Activated T-cell treated with anti-CD3 and anti-CD28 coated beads, Interleukin-2, amount 50 U/mL, for 4 hours (primary cell): Measurements from ENCODE around the gene SUN5. TPM values are rescaled to one million over a fixed set of nuclear protein-coding genes. Genes with fewer than 3 reads are reported as not detected.

Source experiments
- ATAC-seq, 2 donors: fragments of 200-7000 bp; cut with Tn5 transposase; one replicate each; pipeline ENCODE4 v1.10.0; 2021
- DNase-seq: peaks from one replicate; pipeline ENCODE4 v3.0.0-alpha.2; 2020
- H3K27me3 Mint-ChIP-seq: one replicate; pipeline ENCODE4 v1.8.0; 2021; ENCODE audit warnings: low read depth, mixed read lengths
- H3K36me3 Mint-ChIP-seq: one replicate; pipeline ENCODE4 v1.8.0; 2022; ENCODE audit warnings: mixed read lengths; ENCODE audit not compliant: insufficient read depth
- H3K4me1 Mint-ChIP-seq: one replicate; pipeline ENCODE4 v1.8.0; 2021; ENCODE audit warnings: low read depth, mixed read lengths
- H3K4me3 Mint-ChIP-seq: one replicate; pipeline ENCODE4 v1.8.0; 2021; ENCODE audit warnings: mild to moderate bottlenecking, moderate library complexity, mixed read lengths
- H3K9me3 Mint-ChIP-seq: one replicate; pipeline ENCODE4 v1.8.0; 2021; ENCODE audit warnings: mixed read lengths
- total RNA-seq, 3 donors: library from RNA; stranded (reverse); gene quantifications; one replicate each; pipeline ENCODE4 v1.2.1, GENCODE V29; 2021

The SUN5 gene
- total RNA-seq, 3 donors from 2014 or later, result not detected

DNA sequence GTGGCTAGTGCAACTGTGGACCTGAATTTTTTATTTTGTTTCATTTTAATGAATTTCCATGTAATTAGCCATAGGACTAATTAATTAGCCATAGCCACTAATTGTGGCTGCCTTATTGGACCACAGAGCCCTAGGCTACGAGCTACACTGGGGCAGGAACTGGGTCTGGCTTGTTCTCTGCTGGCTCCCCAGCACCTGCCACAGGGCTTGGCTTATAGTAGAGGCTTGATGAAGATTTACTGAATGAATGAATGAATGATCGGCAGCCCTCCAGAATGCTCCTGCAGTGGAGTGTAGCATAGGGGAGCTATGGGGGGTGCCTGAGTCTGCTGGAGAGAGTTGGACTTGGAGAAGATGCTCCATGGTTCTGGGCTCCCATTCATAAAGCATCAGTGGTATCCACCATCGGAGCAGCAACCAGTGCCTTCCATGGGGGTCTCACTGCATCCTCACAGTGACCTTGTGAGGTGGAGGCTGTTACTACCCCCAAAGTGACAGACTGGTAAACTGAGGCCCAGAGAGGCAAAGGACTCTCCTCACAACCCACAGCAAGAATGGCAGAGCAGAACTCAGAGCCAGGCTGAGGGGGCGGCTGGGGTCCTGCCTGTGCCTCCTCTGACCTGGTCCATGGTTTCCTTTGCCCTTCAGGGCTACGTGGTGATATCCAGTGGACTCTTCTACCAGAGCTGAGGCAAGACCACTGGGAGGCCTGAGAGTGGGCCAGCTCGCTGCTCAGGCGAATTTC lies 18.6 kb upstream of the SUN5 start:
- no peaks in the 10 kb centered on the region for H3K9me3 Mint-ChIP-seq
- no peaks in the 10 kb centered on the region for H3K36me3 Mint-ChIP-seq
- H3K27me3 Mint-ChIP-seq, result no peaks in the 10 kb centered on the region
- H3K4me3 Mint-ChIP-seq, result no peak overlapping the region
- no peak for ATAC-seq
- DNase-seq, result no peak
- H3K4me1 Mint-ChIP-seq, result no peaks in the 10 kb centered on the region

DNA sequence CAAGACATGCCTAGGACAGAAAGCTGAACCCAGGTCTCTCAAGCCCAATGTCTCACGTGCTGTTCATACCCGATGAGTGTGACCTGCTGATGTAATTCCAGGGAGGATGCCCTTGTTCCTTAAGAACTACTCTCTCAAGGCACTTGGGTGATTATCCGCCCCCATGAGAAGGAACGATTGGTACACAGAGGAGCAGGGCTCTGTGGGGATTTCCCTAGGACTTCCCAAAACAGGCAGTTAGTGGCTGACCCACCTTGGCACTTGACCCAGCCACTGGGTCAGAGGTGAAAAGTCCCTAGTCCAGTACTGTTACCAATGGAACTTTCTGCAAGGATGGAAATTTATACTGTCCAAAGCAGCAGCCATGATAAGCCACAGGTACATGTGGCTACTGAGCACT lies 18.1 kb upstream of the SUN5 start:
- DNase-seq, result no peak
- Mint-ChIP-seq H3K9me3 (no peaks in the 10 kb centered on the region), H3K36me3 (no peaks in the 10 kb centered on the region), H3K27me3 (no peaks in the 10 kb centered on the region), H3K4me3 (no peak overlapping the region), H3K4me1 (no peaks in the 10 kb centered on the region)
- ATAC-seq, result no peak

DNA sequence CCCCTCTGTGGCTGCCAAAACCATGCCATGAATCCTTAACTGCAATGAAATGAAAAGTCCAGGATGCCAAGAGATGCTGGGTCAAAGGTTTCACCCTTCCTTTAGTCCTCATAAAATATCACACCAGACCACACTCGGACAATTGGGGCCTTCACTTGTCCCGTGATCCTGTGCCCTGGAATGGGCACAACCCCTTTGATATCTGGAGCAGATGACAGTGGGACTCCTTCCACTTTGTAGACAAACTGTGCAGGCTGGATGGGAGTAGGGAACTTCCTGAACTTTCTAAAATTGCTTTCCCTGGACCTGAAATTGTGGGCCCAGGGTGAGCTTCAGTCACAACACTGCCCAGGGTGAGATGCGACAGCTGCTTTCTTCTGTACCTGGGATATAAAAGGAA lies 17.6 kb upstream of the SUN5 start:
- Mint-ChIP-seq H3K9me3 (no peaks in the 10 kb centered on the region), H3K27me3 (no peaks in the 10 kb centered on the region), H3K4me1 (no peaks in the 10 kb centered on the region), H3K36me3 (no peaks in the 10 kb centered on the region), H3K4me3 (no peak overlapping the region)
- ATAC-seq, result no peak
- DNase-seq, result no peak

DNA sequence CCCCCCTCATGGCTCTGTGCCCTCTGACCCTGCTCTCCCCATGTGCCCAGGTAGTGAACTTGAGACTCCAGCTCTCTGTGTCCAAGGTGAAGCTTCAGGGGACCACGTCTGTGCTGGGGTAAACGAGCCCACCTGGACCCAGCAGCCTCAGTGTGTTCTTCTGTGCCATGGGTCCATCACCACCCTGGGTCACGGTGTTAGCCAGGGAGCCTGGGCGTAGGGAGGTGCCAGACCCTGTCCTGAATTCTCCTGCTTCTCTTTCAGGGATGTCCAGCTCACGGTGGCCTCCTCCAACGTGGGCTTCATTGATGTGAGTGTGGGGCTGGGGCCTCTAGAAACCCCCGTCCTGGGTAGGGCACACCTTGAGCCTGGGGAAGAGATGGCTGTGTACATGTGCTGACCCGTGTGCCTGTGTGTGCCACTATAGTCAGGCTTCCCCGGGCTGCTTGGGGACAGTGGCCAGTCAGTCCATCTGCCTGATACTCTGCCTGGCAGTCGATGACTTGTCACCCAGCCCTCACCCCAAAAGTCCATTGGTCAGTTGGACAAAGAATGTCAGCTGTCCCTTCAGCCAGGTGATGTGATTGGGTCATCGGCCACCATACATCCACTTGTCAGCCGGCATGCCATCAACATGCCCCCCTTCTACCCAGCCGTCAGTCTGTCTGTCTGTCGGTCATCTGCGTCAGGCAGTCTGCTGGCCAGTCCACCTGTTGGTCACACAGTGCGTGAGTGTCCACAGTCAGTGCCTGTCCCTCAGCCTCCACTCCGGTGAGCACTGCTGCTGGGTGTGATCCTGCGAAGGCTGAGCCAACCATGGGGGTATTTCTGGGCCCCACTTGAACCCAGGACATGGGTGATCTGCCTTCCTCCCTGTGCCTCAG lies 16.3 kb upstream of the SUN5 start:
- Mint-ChIP-seq H3K36me3 (no peaks in the 10 kb centered on the region), H3K4me1 (peaks cover 5% of the 10 kb centered on the region), H3K9me3 (no peaks in the 10 kb centered on the region), H3K4me3 (no peak overlapping the region), H3K27me3 (no peaks in the 10 kb centered on the region)
- ATAC-seq (no peak), DNase-seq (no peak)

GRCh38 chr20:33019465-33020277 lies 15.4 kb upstream of the SUN5 start:
- no peaks in the 10 kb centered on the region for H3K36me3 Mint-ChIP-seq
- peaks cover 5% of the 10 kb centered on the region for H3K4me1 Mint-ChIP-seq
- H3K27me3 Mint-ChIP-seq, result no peaks in the 10 kb centered on the region
- DNase-seq, result no peak
- no peak for ATAC-seq
- no peak overlapping the region for H3K4me3 Mint-ChIP-seq
- no peaks in the 10 kb centered on the region for H3K9me3 Mint-ChIP-seq

DNA sequence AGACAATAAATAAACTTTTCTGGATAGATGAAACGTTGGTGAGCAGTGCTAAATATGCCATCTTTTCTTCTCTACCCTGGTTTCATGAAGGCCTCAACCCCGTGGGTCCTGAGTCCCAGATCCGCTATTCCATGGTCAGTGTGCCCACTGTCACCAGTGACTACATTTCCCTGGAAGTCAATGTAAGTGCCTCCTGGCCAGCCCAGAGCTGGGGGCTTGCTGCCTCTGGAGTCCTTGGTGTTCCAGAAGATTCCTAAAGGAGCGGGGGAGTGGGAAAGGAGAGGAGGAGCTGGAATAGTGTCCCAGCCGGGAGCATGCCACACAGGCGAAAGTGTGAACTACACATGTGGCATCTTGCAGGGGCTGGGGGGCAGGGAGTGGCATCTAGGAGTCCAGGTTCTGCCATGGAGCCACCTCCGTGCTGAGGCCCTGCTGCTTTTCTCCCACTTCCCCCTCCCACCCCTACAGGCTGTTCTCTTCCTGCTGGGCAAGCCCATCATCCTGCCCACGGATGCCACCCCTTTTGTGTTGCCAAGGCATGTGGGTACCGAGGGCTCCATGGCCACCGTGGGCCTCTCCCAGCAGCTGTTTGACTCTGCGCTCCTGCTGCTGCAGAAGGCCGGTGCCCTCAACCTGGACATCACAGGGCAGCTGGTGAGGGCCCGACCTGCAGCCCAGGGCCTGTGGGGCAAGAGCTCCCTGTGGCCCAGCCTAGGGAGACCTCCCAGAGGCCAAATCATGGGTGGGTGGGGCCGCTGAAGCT lies 14.1 kb upstream of the SUN5 start:
- DNase-seq, result no peak
- no peak overlapping the region for H3K4me3 Mint-ChIP-seq

DNA sequence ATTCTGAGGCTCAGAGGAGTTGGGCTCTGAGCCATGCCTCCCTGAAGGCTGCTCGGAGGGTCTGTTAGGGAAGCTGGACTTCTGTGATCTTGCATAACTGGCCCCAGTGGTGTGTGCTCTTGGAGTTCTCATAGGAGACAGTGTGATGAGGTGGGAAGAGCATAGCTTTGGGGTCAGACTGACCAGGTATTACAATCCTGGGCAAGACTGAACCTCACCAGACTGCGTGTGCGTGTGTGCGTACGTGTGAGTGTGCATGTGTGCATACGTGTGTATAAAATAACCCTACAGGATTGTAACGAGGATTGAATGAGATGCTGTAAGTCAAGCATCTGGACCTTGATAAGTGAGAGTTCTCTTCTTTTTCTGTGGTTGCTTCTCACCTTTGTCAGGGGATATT lies 13.3 kb upstream of the SUN5 start:
- H3K4me1 Mint-ChIP-seq, result peaks cover 5% of the 10 kb centered on the region
- DNase-seq (no peak), ATAC-seq (no peak)
- H3K4me3 Mint-ChIP-seq, result no peak overlapping the region
- no peaks in the 10 kb centered on the region for H3K9me3 Mint-ChIP-seq
- H3K36me3 Mint-ChIP-seq, result no peaks in the 10 kb centered on the region
- H3K27me3 Mint-ChIP-seq, result no peaks in the 10 kb centered on the region

More for the DNA sequence above, 14.1 kb upstream of the SUN5 start:
- H3K36me3 Mint-ChIP-seq, result no peaks in the 10 kb centered on the region
- no peak for ATAC-seq
- H3K27me3 Mint-ChIP-seq, result no peaks in the 10 kb centered on the region
- H3K4me1 Mint-ChIP-seq, result peaks cover 5% of the 10 kb centered on the region
- H3K9me3 Mint-ChIP-seq, result no peaks in the 10 kb centered on the region

DNA sequence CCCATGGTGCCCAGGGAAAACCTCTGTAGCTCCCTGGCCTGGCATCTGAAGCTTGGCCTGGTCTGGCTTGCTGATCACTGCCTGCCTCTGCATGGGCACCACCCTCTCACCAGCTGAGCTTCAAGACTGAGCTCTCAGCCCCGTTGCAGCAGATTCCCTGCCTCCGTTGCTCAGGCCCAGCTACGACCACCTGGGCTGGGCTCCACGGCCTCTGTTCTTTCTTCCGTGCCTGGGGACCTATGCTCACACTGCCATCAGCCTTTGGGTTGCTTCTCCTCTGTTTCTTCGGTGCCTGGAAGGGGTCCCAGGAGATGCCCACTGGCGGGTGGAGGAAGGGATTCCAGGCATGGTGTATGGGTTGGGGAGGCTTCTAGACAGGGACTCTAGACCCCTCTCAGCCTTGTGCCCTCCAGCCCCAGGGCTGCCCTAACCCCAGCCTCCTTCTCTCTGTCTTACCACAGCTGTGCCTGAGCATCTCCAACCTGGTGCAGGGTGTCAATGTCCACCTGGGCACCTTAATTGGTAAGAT lies 12.4 kb upstream of the SUN5 start:
- Mint-ChIP-seq H3K9me3 (no peaks in the 10 kb centered on the region), H3K4me3 (no peak overlapping the region), H3K4me1 (peaks cover 5% of the 10 kb centered on the region), H3K27me3 (no peaks in the 10 kb centered on the region), H3K36me3 (no peaks in the 10 kb centered on the region)
- no peak for DNase-seq
- no peak for ATAC-seq

DNA sequence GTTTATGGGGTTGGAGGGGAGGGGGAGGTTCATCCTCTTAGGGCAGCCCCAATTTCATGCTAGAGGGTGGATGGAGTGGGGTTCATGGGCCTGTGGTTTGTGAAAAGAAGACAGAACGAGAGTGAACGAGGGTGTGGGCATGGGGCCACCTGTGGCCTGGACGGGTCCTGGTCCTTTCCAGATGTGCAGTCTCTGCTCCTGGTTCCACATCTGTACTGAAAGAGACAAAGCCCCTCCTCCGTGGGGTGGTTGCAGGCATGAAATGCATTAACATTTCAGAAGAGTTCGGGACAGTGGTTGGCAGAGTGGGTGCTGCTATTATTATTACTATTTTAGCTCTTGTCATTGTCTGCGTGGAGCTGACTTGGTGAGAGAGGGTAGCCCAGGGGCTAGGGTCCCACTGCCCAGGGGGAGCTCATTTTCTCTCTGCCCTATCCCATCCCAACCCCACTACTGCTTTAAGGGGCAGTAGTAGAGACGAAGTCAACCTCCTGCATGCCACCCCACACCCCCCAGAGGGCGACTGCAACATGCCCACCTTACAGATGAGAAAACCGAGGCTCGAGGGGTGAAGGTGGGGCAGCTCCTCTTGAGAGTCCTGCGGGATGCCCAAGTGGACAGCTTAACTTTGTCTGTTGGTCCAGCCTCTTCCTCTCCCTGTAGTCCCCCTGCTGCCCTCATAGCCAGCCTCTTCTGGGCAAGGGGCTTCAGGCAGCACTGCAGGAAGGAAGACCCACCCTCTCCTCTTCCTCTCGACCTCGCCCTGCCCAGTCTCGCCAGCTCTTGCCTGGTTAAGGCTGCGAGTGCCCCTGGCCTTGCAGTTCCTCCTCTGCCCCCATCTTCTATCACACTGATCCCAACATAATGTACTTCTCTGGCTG lies 11.7 kb upstream of the SUN5 start:
- H3K9me3 Mint-ChIP-seq, result no peaks in the 10 kb centered on the region
- no peaks in the 10 kb centered on the region for H3K27me3 Mint-ChIP-seq
- H3K4me1 Mint-ChIP-seq, result peaks cover 5% of the 10 kb centered on the region
- no peak overlapping the region for H3K4me3 Mint-ChIP-seq
- ATAC-seq (no peak), DNase-seq (no peak)
- no peaks in the 10 kb centered on the region for H3K36me3 Mint-ChIP-seq

GRCh38 chr20:33015114-33015484 lies 10.9 kb upstream of the SUN5 start:
- Mint-ChIP-seq H3K4me1 (peaks cover 5% of the 10 kb centered on the region), H3K27me3 (no peaks in the 10 kb centered on the region), H3K4me3 (no peak overlapping the region), H3K9me3 (no peaks in the 10 kb centered on the region), H3K36me3 (no peaks in the 10 kb centered on the region)
- no peak for DNase-seq
- no peak for ATAC-seq

DNA sequence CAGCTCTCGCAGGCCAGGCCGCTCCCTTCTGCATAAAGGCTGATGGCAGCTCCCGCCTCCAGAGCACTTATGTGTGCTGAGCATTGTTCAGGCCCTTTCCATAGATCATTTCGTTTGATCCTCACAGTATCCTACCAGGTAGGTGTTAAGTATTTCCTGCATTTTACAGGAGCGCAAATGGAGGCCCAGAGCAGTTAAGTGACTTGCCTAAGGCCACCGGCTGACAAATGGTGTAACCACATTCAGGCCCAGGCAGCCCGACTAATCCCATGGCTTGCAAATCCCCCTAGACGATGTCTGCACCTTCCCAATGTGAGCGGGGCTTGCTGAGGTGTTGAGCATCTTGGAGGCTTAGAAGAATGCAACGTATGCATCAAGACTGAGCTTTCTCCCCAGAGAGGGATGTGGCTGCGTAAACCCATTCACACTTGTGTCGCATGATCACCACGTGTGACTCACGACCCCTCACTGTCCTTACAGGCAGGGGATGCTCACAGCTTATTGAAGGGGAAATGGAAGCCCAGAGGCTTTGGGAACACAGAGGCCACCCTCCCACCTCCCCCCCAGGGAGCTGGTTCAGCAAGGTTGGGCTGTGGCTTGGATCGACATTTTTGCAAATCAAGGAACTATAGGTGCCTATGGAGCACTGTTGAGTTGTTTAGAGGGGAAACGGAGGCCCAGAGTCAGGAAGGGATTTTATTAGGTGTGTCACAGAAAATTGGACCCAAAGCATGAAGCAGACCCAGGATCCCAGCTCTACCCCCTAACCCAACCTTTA lies 10.3 kb upstream of the SUN5 start:
- ATAC-seq (no peak), DNase-seq (no peak)
- H3K4me1 Mint-ChIP-seq, result peaks cover 5% of the 10 kb centered on the region
- no peaks in the 10 kb centered on the region for H3K27me3 Mint-ChIP-seq
- H3K36me3 Mint-ChIP-seq, result no peaks in the 10 kb centered on the region
- H3K9me3 Mint-ChIP-seq, result no peaks in the 10 kb centered on the region
- H3K4me3 Mint-ChIP-seq, result no peak overlapping the region

- Mint-ChIP-seq H3K4me1 (peaks cover 5% of the 10 kb centered on the region), H3K9me3 (no peaks in the 10 kb centered on the region), H3K4me3 (no peak overlapping the region), H3K27me3 (no peaks in the 10 kb centered on the region), H3K36me3 (no peaks in the 10 kb centered on the region)
- DNase-seq, result no peak
- no peak for ATAC-seq
Measured at GRCh38 chr20:33013701-33014326, 9.6 kb upstream of the SUN5 start.
